ENCODE results near the gene PLEKHM3. TPM values are rescaled to one million over a fixed set of nuclear protein-coding genes. Genes with fewer than 3 reads are reported as not detected.

PLEKHM3 gene
- total RNA-seq, 1 donor from 2014 or later: 12.1 TPM

DNA sequence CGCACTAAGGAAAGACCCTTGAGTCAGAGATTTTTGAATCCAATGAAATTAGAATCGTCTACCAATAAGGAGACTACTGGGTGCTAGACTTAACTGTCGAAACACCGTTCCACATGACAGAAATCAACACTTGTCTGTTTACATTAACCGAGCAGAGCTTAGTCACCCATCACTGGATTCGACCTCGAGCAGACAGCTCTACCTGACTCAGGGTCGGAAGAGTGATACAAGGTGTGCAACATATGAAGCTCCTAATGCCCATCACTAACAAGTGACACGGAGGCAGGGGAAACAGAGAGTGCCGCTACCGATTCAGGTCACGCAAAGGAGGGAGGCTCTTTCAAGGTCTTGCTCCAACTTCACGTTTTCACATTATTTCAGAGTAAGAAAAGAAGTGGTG is 201.5 kb downstream of the PLEKHM3 start:
- H3K27ac Mint-ChIP-seq: no peak overlapping the region
- H3K27me3 Mint-ChIP-seq: no peaks in the 10 kb centered on the region
- no peak for DNase-seq (ENCODE audit: extremely low spot score, unreplicated experiment)
- H3K36me3 Mint-ChIP-seq: peaks cover 13% of the 10 kb centered on the region
- H3K9me3 Mint-ChIP-seq: no peaks in the 10 kb centered on the region
- no peak overlapping the region for H3K4me3 Mint-ChIP-seq
- peaks cover 10% of the 10 kb centered on the region for H3K4me1 Mint-ChIP-seq (ENCODE audit: unreplicated experiment)
- TF ChIP-seq, protein P1, sequence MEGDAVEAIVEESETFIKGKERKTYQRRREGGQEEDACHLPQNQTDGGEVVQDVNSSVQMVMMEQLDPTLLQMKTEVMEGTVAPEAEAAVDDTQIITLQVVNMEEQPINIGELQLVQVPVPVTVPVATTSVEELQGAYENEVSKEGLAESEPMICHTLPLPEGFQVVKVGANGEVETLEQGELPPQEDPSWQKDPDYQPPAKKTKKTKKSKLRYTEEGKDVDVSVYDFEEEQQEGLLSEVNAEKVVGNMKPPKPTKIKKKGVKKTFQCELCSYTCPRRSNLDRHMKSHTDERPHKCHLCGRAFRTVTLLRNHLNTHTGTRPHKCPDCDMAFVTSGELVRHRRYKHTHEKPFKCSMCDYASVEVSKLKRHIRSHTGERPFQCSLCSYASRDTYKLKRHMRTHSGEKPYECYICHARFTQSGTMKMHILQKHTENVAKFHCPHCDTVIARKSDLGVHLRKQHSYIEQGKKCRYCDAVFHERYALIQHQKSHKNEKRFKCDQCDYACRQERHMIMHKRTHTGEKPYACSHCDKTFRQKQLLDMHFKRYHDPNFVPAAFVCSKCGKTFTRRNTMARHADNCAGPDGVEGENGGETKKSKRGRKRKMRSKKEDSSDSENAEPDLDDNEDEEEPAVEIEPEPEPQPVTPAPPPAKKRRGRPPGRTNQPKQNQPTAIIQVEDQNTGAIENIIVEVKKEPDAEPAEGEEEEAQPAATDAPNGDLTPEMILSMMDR (conservative IDR thresholded peaks at IDR 0.05): no peak

DNA sequence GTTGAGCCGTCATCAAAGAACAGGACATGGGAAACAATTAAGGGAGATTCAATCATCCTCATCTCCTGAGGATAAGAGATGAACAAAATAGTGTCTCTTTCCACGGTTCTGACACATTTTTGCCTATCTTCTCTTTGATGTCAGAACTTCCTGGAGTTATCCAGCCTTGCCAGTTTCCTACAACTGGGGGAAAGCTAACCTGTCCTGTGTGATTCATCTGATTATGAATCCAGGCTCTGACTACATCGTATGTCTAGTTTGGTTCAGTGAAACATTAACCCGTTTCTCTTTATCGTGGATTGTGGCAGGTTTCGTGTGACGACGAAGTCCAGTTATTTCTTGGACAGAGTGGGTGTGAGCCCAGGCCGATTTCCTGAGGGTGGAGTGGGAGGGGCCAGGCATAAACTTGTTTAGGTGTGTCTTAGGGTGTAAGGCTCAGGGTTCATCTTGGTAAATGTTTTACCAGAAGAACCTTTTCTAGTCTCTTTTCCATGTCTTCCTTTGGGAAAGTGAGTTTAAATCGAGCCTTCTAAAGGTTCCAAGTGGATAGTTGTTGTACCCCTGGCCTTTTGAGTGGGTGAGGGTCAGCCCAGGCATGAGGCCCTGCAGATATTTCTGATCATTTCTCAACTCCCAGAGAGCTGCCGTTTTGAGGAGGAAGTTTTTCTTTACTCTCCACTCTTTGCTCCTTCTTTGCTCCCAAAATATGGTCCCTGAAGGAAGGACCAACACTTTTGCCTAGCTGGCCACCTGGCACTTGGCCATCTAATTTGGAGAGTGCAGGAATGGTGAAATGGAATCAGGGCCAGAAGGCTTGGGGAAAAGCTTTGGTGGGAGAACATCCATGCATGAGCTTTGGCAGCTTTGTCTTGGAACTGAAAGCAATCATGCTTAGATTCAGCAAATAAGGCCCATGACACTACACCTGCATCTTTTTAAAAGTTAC is 205.2 kb downstream of the PLEKHM3 start:
- Mint-ChIP-seq H3K27me3 (no peaks in the 10 kb centered on the region), H3K27ac (peak overlapping the region; percentile 72), H3K4me3 (no peak overlapping the region), H3K36me3 (peaks cover 5% of the 10 kb centered on the region), H3K9me3 (no peaks in the 10 kb centered on the region), H3K4me1 (ENCODE audit: unreplicated experiment) (no peaks in the 10 kb centered on the region)
- TF ChIP-seq, protein P1 (conservative IDR thresholded peaks at IDR 0.05): no peak
- no peak for DNase-seq (ENCODE audit: extremely low spot score, unreplicated experiment)

DNA sequence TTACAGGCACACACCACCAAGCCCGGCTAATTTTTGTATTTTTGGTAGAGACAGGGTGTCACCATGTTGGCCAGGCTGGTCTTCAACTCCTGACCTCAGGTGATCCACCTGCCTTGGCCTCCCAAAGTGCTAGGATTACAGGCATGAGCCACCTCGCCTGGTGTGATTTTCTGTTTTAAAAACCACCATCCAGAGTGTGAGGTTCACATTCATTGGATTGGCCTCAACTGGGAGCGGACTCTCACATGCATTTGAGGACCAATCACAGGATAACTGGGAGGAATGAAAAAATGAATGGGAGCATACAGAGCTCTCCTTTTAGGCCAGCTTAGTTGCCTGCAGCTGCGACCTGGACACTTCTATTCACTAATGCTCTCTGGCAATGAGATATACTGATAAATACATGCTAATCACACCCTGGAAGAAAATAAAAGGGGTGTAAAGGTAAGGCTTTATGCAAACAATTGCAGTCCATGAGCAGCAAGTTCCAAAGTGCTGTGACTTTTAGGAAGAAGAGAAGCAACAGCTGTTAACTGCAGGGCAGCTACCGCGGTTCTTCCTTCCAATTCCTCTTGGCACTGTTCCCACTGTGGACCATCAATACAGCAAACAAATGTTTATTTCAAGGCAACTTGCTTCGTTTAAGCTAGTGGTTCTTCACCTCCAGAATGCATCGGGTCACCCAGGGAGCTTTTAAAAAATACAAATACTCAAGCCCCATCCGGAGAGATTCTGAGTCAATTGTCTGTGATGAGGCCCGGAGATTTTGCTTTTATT is 206.1 kb downstream of the PLEKHM3 start:
- TF ChIP-seq, protein P1 (conservative IDR thresholded peaks at IDR 0.05): no peak
- no peak overlapping the region for H3K4me3 Mint-ChIP-seq
- H3K4me1 Mint-ChIP-seq (ENCODE audit: unreplicated experiment): no peaks in the 10 kb centered on the region
- no peak overlapping the region for H3K27ac Mint-ChIP-seq
- H3K27me3 Mint-ChIP-seq: no peaks in the 10 kb centered on the region
- H3K9me3 Mint-ChIP-seq: no peaks in the 10 kb centered on the region
- no peak for DNase-seq (ENCODE audit: extremely low spot score, unreplicated experiment)
- H3K36me3 Mint-ChIP-seq: peaks cover 5% of the 10 kb centered on the region

DNA sequence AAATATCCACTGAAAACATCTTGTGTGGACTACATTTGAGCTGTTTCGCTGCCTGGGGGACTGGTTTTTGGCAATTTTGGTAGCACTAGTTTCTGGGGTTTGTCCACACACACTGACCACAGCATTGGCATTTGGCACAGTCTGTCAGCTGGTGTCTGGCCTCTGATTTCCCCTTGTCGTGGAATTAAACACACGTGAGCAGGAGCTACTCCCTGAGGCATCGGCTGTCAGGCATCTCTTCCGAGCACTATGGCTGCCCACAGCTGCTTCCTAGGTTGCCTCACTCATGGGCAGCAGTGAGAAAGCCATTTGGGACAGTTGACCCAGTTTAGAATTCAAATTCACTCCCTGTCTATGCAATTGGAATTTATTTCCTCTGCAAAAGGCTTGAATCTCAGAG is 208.8 kb downstream of the PLEKHM3 start:
- peaks cover 12% of the 10 kb centered on the region for H3K4me1 Mint-ChIP-seq (ENCODE audit: unreplicated experiment)
- H3K9me3 Mint-ChIP-seq: no peaks in the 10 kb centered on the region
- no peak for DNase-seq (ENCODE audit: extremely low spot score, unreplicated experiment)
- no peak overlapping the region for H3K4me3 Mint-ChIP-seq
- H3K27me3 Mint-ChIP-seq: peaks cover 3% of the 10 kb centered on the region
- no peaks in the 10 kb centered on the region for H3K36me3 Mint-ChIP-seq
- TF ChIP-seq, protein P1 (conservative IDR thresholded peaks at IDR 0.05): no peak
- H3K27ac Mint-ChIP-seq: no peak overlapping the region

DNA sequence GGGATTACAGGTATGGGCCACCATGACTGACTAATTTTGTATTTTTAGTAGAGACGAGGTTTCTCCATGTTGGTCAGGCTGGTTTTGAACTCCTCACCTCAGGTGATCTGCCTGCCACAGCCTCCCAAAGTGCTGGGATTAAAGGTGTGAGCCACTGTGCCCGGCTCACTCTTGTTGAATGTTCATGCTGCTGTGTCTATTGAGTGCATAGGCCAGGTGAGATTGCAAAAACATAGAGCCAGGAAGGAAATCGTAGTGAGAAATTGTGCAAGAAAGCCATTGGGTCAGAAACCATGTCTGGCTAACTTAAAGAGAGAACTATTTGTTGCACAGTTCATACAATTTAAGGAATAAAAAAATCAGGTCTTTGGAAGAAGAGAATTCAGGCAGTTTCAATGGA is 210.1 kb downstream of the PLEKHM3 start:
- peaks cover 16% of the 10 kb centered on the region for H3K4me1 Mint-ChIP-seq (ENCODE audit: unreplicated experiment)
- H3K9me3 Mint-ChIP-seq: no peaks in the 10 kb centered on the region
- no peak for DNase-seq (ENCODE audit: extremely low spot score, unreplicated experiment)
- H3K27ac Mint-ChIP-seq: no peak overlapping the region
- TF ChIP-seq, protein P1 (conservative IDR thresholded peaks at IDR 0.05): no peak
- H3K36me3 Mint-ChIP-seq: no peaks in the 10 kb centered on the region
- H3K27me3 Mint-ChIP-seq: peaks cover 3% of the 10 kb centered on the region
- H3K4me3 Mint-ChIP-seq: no peak overlapping the region

All from type B pancreatic cell (in vitro differentiated cells).